ENCODE results near the gene LDAH.
A peak's percentile ranks its signal among the peaks of the same experiment; 100 is the strongest.
"Not testable (repeated sequence)": the region's sequence is repeated elsewhere in the genome, so short reads cannot be mapped to it uniquely, and the experiment has no call there.

The LDAH gene

DNA sequence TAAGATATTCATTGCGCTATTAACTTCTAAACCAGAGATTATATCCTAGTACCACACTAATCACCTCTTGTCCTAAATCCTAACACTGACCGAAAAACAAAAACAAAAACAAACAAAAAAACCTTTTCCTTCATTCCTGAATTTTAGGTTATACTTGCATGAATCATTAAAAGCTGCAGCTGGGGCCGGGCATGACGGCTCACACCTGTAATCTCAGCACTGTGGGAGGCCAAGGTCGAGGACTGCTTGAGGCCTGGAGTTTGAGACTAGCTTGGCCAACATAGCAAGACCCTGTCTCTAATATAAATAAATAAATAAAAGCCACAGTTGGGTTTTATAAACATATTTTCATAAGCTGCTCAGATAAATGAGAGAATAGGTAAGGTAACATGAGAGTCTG is 96.0 kb downstream of the LDAH start:
- POLR2A ChIA-PET: interaction anchor here (0.6 kb wide), 1 partner anchor 330 kb away, joined by 4 read pairs; no protein-coding TSS in a partner anchor
- 100% methylated on average over 2 of the region's 5 CpGs for WGBS (ENCODE audit: insufficient coverage)

DNA sequence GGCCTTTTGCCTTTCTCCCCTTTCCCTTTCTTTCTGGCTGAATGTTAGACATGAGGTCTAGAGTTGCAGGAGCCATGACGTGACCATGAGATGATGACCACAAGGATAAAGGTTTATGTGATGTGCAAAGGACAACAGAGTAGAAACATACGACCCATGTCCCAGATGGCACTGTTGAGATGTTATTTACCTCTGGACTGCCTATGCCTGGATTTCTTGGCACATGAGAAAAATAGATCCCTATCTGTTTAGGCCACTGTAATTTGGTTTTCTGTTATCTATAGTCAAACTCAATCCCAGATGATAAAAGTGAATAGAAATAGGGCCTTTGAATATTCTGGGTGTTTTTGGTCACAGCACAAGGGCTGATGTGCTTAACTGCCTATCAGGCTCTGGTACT is 97.1 kb downstream of the LDAH start:
- no peak for DNase-seq
- 100% methylated on average over 1 of the region's 2 CpGs for WGBS (ENCODE audit: insufficient coverage)

More for the DNA sequence above, 96.0 kb downstream of the LDAH start:
- H3K9me3 ChIP-seq (ENCODE audit: control extremely low read depth in 1 of 5, control insufficient read depth in 4 of 5, insufficient read depth in 2 of 5, low read depth in 1 of 5, low read length in 4 of 5): peaks cover 0 to 3% (median 0%) of the 10 kb centered on the region in 5 experiments
- peak overlapping the region in 1 of 2 experiments; percentile 73 for H3K27ac ChIP-seq (ENCODE audit: insufficient read depth in 1 of 2, low read depth in 1 of 2, low read length in 2 of 2, poor library complexity in 1 of 2, severe bottlenecking in 2 of 2)
- no peak for DNase-seq
- H3K4me1 ChIP-seq (ENCODE audit: control extremely low read depth in 1 of 4, control insufficient read depth in 4 of 4, insufficient read depth in 4 of 4, low read length in 3 of 4): peaks cover 0 to 32% (median 12%) of the 10 kb centered on the region in 4 experiments
- H3K27me3 ChIP-seq (replicated peaks in 2 of 5; ENCODE audit: control insufficient read depth in 4 of 5, insufficient read depth in 5 of 5, low read length in 4 of 5): no peaks in the 10 kb centered on the region
- H3K36me3 ChIP-seq (ENCODE audit: control insufficient read depth in 4 of 4, insufficient read depth in 4 of 4, low read length in 3 of 4): peaks cover 0 to 21% (median 6%) of the 10 kb centered on the region in 4 experiments
- CTCF ChIA-PET: interaction anchor here (1.3 kb wide), 1 partner anchor 66 kb away, joined by 5 read pairs; no protein-coding TSS in a partner anchor
- H3K4me3 ChIP-seq (ENCODE audit: control insufficient read depth in 1 of 7, extremely low read depth in 1 of 7, insufficient read depth in 4 of 7, low read depth in 2 of 7, low read length in 6 of 7): no peak overlapping the region

DNA sequence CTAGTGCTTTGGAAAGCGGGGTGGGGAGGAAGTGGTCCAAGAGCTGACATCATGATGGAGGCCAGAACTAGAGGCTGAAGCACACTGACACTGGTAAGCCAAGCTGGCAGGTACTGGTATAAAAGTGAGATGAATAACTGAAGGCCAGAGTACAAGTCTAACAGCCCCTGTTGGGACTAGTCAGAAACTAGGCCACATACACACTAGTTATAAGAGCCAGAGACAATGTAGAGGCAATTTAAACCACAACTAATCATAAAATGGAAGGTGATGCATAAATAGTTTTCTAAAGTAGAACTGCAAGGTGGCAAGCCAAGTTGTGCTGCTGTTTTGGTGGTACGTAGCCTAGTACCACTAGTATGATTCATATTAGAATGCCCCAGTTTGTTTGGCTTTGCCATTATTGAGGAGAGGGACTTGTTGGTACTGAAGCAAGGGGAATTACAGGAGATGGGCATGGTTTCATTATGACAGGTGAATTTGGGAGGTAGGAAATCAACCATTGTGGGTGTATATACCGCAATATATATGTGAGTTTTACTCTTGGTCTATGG is 98.3 kb downstream of the LDAH start:
- ChIA-PET CTCF (no interaction called here), POLR2A (no interaction called here)
- Histone ChIP-seq H3K4me3 (ENCODE audit: control insufficient read depth in 1 of 7, extremely low read depth in 1 of 7, insufficient read depth in 4 of 7, low read depth in 2 of 7, low read length in 6 of 7) (no peak overlapping the region), H3K27me3 (replicated peaks in 2 of 5; ENCODE audit: control insufficient read depth in 4 of 5, insufficient read depth in 5 of 5, low read length in 4 of 5) (no peaks in the 10 kb centered on the region), H3K36me3 (ENCODE audit: control insufficient read depth in 4 of 4, insufficient read depth in 4 of 4, low read length in 3 of 4) (peaks cover 0 to 21% (median 6%) of the 10 kb centered on the region in 4 experiments), H3K9me3 (ENCODE audit: control extremely low read depth in 1 of 5, control insufficient read depth in 4 of 5, insufficient read depth in 2 of 5, low read depth in 1 of 5, low read length in 4 of 5) (peaks cover 0 to 13% (median 0%) of the 10 kb centered on the region in 5 experiments), H3K27ac (ENCODE audit: insufficient read depth in 1 of 2, low read depth in 1 of 2, low read length in 2 of 2, poor library complexity in 1 of 2, severe bottlenecking in 2 of 2) (no peak overlapping the region), H3K4me1 (ENCODE audit: control extremely low read depth in 1 of 4, control insufficient read depth in 4 of 4, insufficient read depth in 4 of 4, low read length in 3 of 4) (peaks cover 0 to 25% (median 12%) of the 10 kb centered on the region in 4 experiments)
- no peak for DNase-seq
- WGBS (ENCODE audit: insufficient coverage): 100% methylated on average over 1 of the region's 3 CpGs

More for the DNA sequence above, 97.1 kb downstream of the LDAH start:
- ChIA-PET POLR2A (no interaction called here), CTCF (interaction anchor here (0.9 kb wide), 1 partner anchor 238 kb away, joined by 3 read pairs; no protein-coding TSS in a partner anchor)
- Histone ChIP-seq H3K27ac (ENCODE audit: insufficient read depth in 1 of 2, low read depth in 1 of 2, low read length in 2 of 2, poor library complexity in 1 of 2, severe bottlenecking in 2 of 2) (no peak overlapping the region), H3K4me3 (ENCODE audit: control insufficient read depth in 1 of 7, extremely low read depth in 1 of 7, insufficient read depth in 4 of 7, low read depth in 2 of 7, low read length in 6 of 7) (no peak overlapping the region), H3K36me3 (ENCODE audit: control insufficient read depth in 4 of 4, insufficient read depth in 4 of 4, low read length in 3 of 4) (peaks cover 0 to 21% (median 6%) of the 10 kb centered on the region in 4 experiments), H3K4me1 (ENCODE audit: control extremely low read depth in 1 of 4, control insufficient read depth in 4 of 4, insufficient read depth in 4 of 4, low read length in 3 of 4) (peaks cover 0 to 32% (median 12%) of the 10 kb centered on the region in 4 experiments), H3K27me3 (replicated peaks in 2 of 5; ENCODE audit: control insufficient read depth in 4 of 5, insufficient read depth in 5 of 5, low read length in 4 of 5) (no peaks in the 10 kb centered on the region), H3K9me3 (ENCODE audit: control extremely low read depth in 1 of 5, control insufficient read depth in 4 of 5, insufficient read depth in 2 of 5, low read depth in 1 of 5, low read length in 4 of 5) (peaks cover 0 to 6% (median 0%) of the 10 kb centered on the region in 5 experiments)

DNA sequence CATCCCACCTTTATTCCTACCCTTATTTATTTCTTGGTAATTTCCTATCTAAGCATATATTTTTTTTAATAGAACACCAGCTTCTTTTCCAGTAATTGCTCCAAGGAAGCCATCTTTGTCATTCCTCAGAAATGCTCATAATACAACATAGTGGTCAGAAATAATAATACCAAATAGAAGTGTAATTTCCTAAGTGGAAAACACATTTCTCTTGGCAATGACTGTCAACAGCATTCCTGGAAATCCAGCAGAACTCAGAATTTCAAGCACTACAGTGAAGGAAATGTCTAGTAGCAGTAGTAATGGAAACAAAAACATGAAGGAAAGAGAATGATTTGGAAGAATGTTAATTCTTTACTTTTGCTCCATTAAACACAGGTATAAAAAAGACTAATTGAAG is 99.4 kb downstream of the LDAH start:
- CTCF ChIA-PET: no interaction called here
- H3K27ac ChIP-seq (ENCODE audit: insufficient read depth in 1 of 2, low read depth in 1 of 2, low read length in 2 of 2, poor library complexity in 1 of 2, severe bottlenecking in 2 of 2): no peak overlapping the region
- H3K9me3 ChIP-seq (ENCODE audit: control extremely low read depth in 1 of 5, control insufficient read depth in 4 of 5, insufficient read depth in 2 of 5, low read depth in 1 of 5, low read length in 4 of 5): peaks cover 0 to 17% (median 0%) of the 10 kb centered on the region in 5 experiments
- H3K27me3 ChIP-seq (replicated peaks in 2 of 5; ENCODE audit: control insufficient read depth in 4 of 5, insufficient read depth in 5 of 5, low read length in 4 of 5): no peaks in the 10 kb centered on the region
- H3K4me3 ChIP-seq (ENCODE audit: control insufficient read depth in 1 of 7, extremely low read depth in 1 of 7, insufficient read depth in 4 of 7, low read depth in 2 of 7, low read length in 6 of 7): no peak overlapping the region
- peaks cover 0 to 16% (median 8%) of the 10 kb centered on the region in 4 experiments for H3K4me1 ChIP-seq (ENCODE audit: control extremely low read depth in 1 of 4, control insufficient read depth in 4 of 4, insufficient read depth in 4 of 4, low read length in 3 of 4)
- POLR2A ChIA-PET: no interaction called here
- H3K36me3 ChIP-seq (ENCODE audit: control insufficient read depth in 4 of 4, insufficient read depth in 4 of 4, low read length in 3 of 4): peaks cover 0 to 21% (median 6%) of the 10 kb centered on the region in 4 experiments
- no peak for DNase-seq

DNA sequence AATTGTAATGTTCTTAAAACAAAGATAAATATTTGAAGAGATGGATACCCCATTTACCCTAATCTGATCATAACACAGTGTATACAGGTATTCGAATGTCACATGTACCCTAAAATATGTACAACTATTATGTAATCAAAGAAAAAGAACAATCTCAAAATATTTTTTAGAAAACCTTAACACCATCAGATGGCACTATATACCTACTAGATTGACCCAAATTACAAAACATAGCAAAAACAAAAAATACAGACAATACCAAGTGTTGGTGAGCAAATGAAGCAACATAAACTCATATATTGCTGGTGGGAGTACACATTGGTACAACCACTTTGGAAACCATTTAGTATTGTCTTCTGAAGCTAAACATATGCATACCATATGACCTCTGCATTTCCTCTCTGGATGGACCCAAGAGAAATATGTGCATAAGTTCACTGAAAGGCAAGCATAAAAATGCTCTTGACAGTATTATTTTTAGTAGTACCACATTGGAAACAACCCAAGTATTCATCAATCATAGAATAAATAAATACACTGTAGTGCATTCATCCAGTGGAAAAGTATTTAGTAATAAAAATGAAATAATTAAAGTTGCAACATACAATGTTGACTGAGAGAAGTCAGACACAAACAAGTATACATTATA is 100.2 kb downstream of the LDAH start:
- CTCF ChIA-PET: interaction anchor here (1.5 kb wide), 1 partner anchor 241 kb away, joined by 3 read pairs; no protein-coding TSS in a partner anchor
- peaks cover 0 to 21% (median 9%) of the 10 kb centered on the region in 4 experiments for H3K36me3 ChIP-seq (ENCODE audit: control insufficient read depth in 4 of 4, insufficient read depth in 4 of 4, low read length in 3 of 4)
- peaks cover 0 to 9% (median 1%) of the 10 kb centered on the region in 4 experiments for H3K4me1 ChIP-seq (ENCODE audit: control extremely low read depth in 1 of 4, control insufficient read depth in 4 of 4, insufficient read depth in 4 of 4, low read length in 3 of 4)
- H3K9me3 ChIP-seq (ENCODE audit: control extremely low read depth in 1 of 5, control insufficient read depth in 4 of 5, insufficient read depth in 2 of 5, low read depth in 1 of 5, low read length in 4 of 5): peaks cover 0 to 24% (median 1%) of the 10 kb centered on the region in 5 experiments
- POLR2A ChIA-PET: no interaction called here
- H3K4me3 ChIP-seq (ENCODE audit: control insufficient read depth in 1 of 7, extremely low read depth in 1 of 7, insufficient read depth in 4 of 7, low read depth in 2 of 7, low read length in 6 of 7): no peak overlapping the region
- DNase-seq: peak in 1 of 3 donors; percentile 17
- WGBS (ENCODE audit: insufficient coverage): no CpG with 5 or more reads among the region's 1 CpG
- H3K27me3 ChIP-seq (replicated peaks in 2 of 5; ENCODE audit: control insufficient read depth in 4 of 5, insufficient read depth in 5 of 5, low read length in 4 of 5): no peaks in the 10 kb centered on the region
- no peak overlapping the region for H3K27ac ChIP-seq (ENCODE audit: insufficient read depth in 1 of 2, low read depth in 1 of 2, low read length in 2 of 2, poor library complexity in 1 of 2, severe bottlenecking in 2 of 2)

DNA sequence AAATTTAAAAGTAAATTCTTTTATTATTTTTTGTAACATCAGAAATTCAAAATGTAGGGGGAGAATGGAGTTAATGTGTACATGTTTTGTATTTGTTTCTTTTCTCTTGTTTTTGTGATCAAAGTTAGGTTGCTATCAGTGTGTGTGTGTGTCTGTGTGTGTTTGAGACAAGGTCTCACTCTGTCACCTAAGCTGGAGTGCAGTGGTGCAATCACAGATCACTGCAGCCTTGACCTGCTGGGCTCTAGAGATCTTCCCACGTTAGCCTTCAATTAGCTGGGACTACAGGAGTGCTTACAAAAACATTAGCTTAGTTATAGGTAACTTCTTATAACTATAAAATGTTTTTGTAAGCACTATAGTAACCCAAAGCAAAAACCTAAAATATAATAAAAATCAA is 105.3 kb downstream of the LDAH start:
- Histone ChIP-seq H3K9me3 (ENCODE audit: control extremely low read depth in 1 of 5, control insufficient read depth in 4 of 5, insufficient read depth in 2 of 5, low read depth in 1 of 5, low read length in 4 of 5) (peaks cover 0 to 29% (median 4%) of the 10 kb centered on the region in 5 experiments), H3K4me3 (ENCODE audit: control insufficient read depth in 1 of 7, extremely low read depth in 1 of 7, insufficient read depth in 4 of 7, low read depth in 2 of 7, low read length in 6 of 7) (no peak overlapping the region), H3K4me1 (ENCODE audit: control extremely low read depth in 1 of 4, control insufficient read depth in 4 of 4, insufficient read depth in 4 of 4, low read length in 3 of 4) (no peaks in the 10 kb centered on the region), H3K27ac (ENCODE audit: insufficient read depth in 1 of 2, low read depth in 1 of 2, low read length in 2 of 2, poor library complexity in 1 of 2, severe bottlenecking in 2 of 2) (no peak overlapping the region), H3K36me3 (ENCODE audit: control insufficient read depth in 4 of 4, insufficient read depth in 4 of 4, low read length in 3 of 4) (peaks cover 0 to 16% (median 2%) of the 10 kb centered on the region in 4 experiments), H3K27me3 (replicated peaks in 2 of 5; ENCODE audit: control insufficient read depth in 4 of 5, insufficient read depth in 5 of 5, low read length in 4 of 5) (no peaks in the 10 kb centered on the region)
- ChIA-PET CTCF (no interaction called here), POLR2A (no interaction called here)
- WGBS (ENCODE audit: insufficient coverage): no CpG with 5 or more reads among the region's 1 CpG
- no peak for DNase-seq

DNA sequence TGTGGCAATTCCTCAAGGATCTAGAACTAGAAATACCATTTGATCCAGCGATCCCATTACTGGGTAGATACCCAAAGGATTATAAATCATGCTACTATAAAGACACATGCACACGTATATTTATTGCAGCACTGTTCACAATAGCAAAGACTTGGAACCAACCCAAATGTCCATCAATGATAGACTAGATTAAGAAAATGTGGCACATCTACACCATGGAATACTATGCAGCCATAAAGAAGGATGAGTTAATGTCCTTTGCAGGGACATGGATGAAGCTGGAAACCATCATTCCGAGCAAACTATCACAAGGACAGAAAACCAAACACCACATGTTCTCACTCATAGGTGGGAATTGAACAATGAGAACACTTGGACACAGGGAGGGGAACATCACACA is 106.7 kb downstream of the LDAH start:
- H3K27me3 ChIP-seq (replicated peaks in 2 of 5; ENCODE audit: control insufficient read depth in 4 of 5, insufficient read depth in 5 of 5, low read length in 4 of 5); CTCF ChIA-PET: not testable (repeated sequence)

More for the DNA sequence above, 106.7 kb downstream of the LDAH start:
- H3K4me1 ChIP-seq (ENCODE audit: control extremely low read depth in 1 of 4, control insufficient read depth in 4 of 4, insufficient read depth in 4 of 4, low read length in 3 of 4); H3K27ac ChIP-seq (ENCODE audit: insufficient read depth in 1 of 2, low read depth in 1 of 2, low read length in 2 of 2, poor library complexity in 1 of 2, severe bottlenecking in 2 of 2); POLR2A ChIA-PET; H3K4me3 ChIP-seq (ENCODE audit: control insufficient read depth in 1 of 7, extremely low read depth in 1 of 7, insufficient read depth in 4 of 7, low read depth in 2 of 7, low read length in 6 of 7); DNase-seq: not testable (repeated sequence)
- H3K36me3 ChIP-seq (ENCODE audit: control insufficient read depth in 4 of 4, insufficient read depth in 4 of 4, low read length in 3 of 4): peaks cover 0 to 21% (median 2%) of the 10 kb centered on the region in 4 experiments
- WGBS (ENCODE audit: insufficient coverage): no CpG with 5 or more reads among the region's 3 CpGs
- H3K9me3 ChIP-seq (ENCODE audit: control extremely low read depth in 1 of 5, control insufficient read depth in 4 of 5, insufficient read depth in 2 of 5, low read depth in 1 of 5, low read length in 4 of 5): peaks cover 0 to 28% (median 4%) of the 10 kb centered on the region in 5 experiments
